Endothelial cell of umbilical vein (primary cell): ENCODE results near the gene PUS1. TPM values are rescaled to one million over a fixed set of nuclear protein-coding genes. Genes with fewer than 3 reads are reported as not detected.

ENCODE experiments used
- BruUV-seq: library from RNA; stranded (reverse); fragments of 400-500 nt; replicated peaks from 2 replicates; lab custom pipeline; 2021; lab: Mats Ljungman, UMichigan
- CTCF ChIA-PET: fragments of 300-600, 350-600 bp; sonication (Branson Sonifier 250); formaldehyde crosslinking; loops from one replicate; lab custom pipeline; 2021; ENCODE audit warnings: antibody characterized with exemption, inconsistent platforms; lab: Charles Lee
- POLR2A ChIA-PET: fragments of 300-600, 350-600 bp; sonication (Branson Sonifier 250); formaldehyde crosslinking; loops from one replicate; lab custom pipeline; 2021; ENCODE audit warnings: antibody characterized with exemption, inconsistent platforms; lab: Charles Lee
- DNase-seq: peaks from one replicate; pipeline ENCODE4 v3.0.0-alpha.2; 2011; ENCODE audit warnings: low read depth, low spot score
- FAIRE-seq: peaks from 2 replicates; lab custom pipeline; 2011; peaks lifted over from hg19 to GRCh38; lab: Jason Lieb, UNC
- H2AFZ ChIP-seq: 2 replicates; pipeline ENCODE4 v1.6.0; 2012; ENCODE audit warnings: low read depth, low read length, control low read depth, inconsistent platforms
- H3K27ac ChIP-seq: 2 replicates; pipeline ENCODE4 v1.5.1; 2011; ENCODE audit warnings: low read depth, mild to moderate bottlenecking, control low read depth, low read length, moderate library complexity; ENCODE audit not compliant: insufficient read depth
- H3K27me3 ChIP-seq, 2 experiments: 2 replicates each; pipeline versions ENCODE4 v1.6.0 to v1.6.1; 2011; ENCODE audit warnings: low read length in 2 of 2, mixed read lengths in 1 of 2; ENCODE audit not compliant: control insufficient read depth in 2 of 2, insufficient read depth in 2 of 2
- H3K36me3 ChIP-seq, 2 experiments: 2 replicates in 1 of 2; 3 replicates in 1 of 2; pipeline ENCODE4 v1.5.1; 2011; ENCODE audit warnings: low read length in 2 of 2, mild to moderate bottlenecking in 1 of 2, moderate library complexity in 1 of 2; ENCODE audit not compliant: control insufficient read depth in 2 of 2, insufficient read depth in 2 of 2; ENCODE audit errors: extremely low read depth in 1 of 2
- H3K4me1 ChIP-seq: 3 replicates; pipeline ENCODE4 v1.5.1; 2011; ENCODE audit warnings: mild to moderate bottlenecking, low read length; ENCODE audit not compliant: control insufficient read depth, insufficient read depth; ENCODE audit errors: extremely low read depth
- H3K4me2 ChIP-seq: 2 replicates; pipeline ENCODE4 v1.6.1; 2011; ENCODE audit warnings: low read length, control low read depth, mixed read lengths; ENCODE audit not compliant: insufficient read depth
- H3K4me3 ChIP-seq, 3 experiments: fragments of 200-600 bp in 1 of 3; sonication (generic), shearing (Covaris generic) in 1 of 3; replicated peaks in 1 of 3; 2 replicates each; pipeline ENCODE4 v1.5.1; 2011 to 2016; ENCODE audit warnings: control low read depth in 3 of 3, low read length in 3 of 3, mild to moderate bottlenecking in 2 of 3, inconsistent platforms in 1 of 3, low read depth in 1 of 3, moderate library complexity in 1 of 3; ENCODE audit not compliant: insufficient read depth in 1 of 3
- H3K79me2 ChIP-seq: 2 replicates; pipeline ENCODE4 v1.6.0; 2012; ENCODE audit warnings: low read length, inconsistent platforms; ENCODE audit not compliant: control insufficient read depth, insufficient read depth
- H3K9ac ChIP-seq: replicated peaks from 2 replicates; pipeline ENCODE3; 2011; ENCODE audit warnings: low read length, control low read depth; ENCODE audit not compliant: insufficient read depth; ENCODE audit errors: extremely low read depth
- H3K9me1 ChIP-seq: replicated peaks from 3 replicates; pipeline ENCODE4 v1.6.0; 2011; ENCODE audit warnings: mild to moderate bottlenecking, low read length; ENCODE audit not compliant: control insufficient read depth, insufficient read depth; ENCODE audit errors: extremely low read depth
- H3K9me3 ChIP-seq: replicated peaks from 2 replicates; pipeline ENCODE4 v1.5.1; 2012; ENCODE audit warnings: low read length, inconsistent platforms; ENCODE audit not compliant: control insufficient read depth, insufficient read depth
- H4K20me1 ChIP-seq: replicated peaks from 2 replicates; pipeline ENCODE3; 2011; ENCODE audit warnings: mild to moderate bottlenecking, low read length; ENCODE audit not compliant: control insufficient read depth, insufficient read depth; ENCODE audit errors: extremely low read depth
- GATA2 ChIP-seq: IDR thresholded peaks from 2 replicates; pipeline ENCODE4 v1.7.0; 2011; ENCODE audit warnings: low read depth, mild to moderate bottlenecking, moderate library complexity, mixed read lengths, low read length; ENCODE audit not compliant: insufficient read length, insufficient read depth
- dilution Hi-C: fragments of 300-500 bp; cut with MboI; formaldehyde crosslinking; loops from one replicate; pipeline ENCODE4 v1.15.0; 2019; ENCODE audit warnings: low sequenced_read_pairs; ENCODE audit not compliant: extremely low pct_ligation_motif_present
- intact Hi-C: fragments of 100-400 bp; cut with micrococcal nuclease; formaldehyde crosslinking; loops from one replicate; pipeline ENCODE4 v1.10.0; 2022
- polyA plus RNA-seq, 4 experiments: library from polyadenylated mRNA; depleted of rRNA in 3 of 4; stranded (reverse) in 3 of 4; unstranded in 1 of 4; fragments of >200 nt; gene quantifications; 2 replicates each; pipeline versions ENCODE4 v1.2.1 to v1.2.3, GENCODE V29; 2011 to 2012; ENCODE audit warnings: missing spikeins in 1 of 4
- small RNA-seq: library from RNA; depleted of rRNA; stranded (forward); fragments of <200 nt; gene quantifications from one replicate; pipeline ENCODE3, GENCODE V24; 2012; ENCODE audit warnings: low replicate concordance, low read depth; ENCODE audit not compliant: insufficient read depth, insufficient read length
- total RNA-seq: library from RNA; stranded (reverse); gene quantifications from 2 replicates; pipeline ENCODE4 v1.2.3, GENCODE V29; 2021

The PUS1 gene
- total and polyA plus RNA-seq, 2 donors (not counting 3 experiments of a cell fraction or from before 2014, with no cell fraction given), result 33.9 to 52.2 TPM

DNA sequence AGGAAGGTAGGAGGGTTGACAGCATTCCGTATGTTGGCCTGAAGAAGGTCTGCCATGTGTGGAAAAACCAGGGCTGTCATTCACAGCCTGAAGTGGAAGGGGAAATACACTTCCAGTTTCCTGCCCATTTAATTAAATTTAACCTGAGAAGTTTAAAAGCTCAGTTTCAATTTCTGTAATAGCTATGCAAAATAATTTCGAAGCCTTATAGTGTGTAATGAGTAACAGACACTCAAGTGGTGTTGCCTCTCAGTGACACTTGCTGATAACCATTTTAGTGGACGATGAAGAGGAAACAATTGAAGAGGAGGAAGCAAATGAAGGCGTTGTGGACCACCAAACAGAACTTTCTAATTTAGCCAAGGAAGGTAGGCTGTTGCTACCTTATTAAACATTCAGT is 65.5 kb downstream of the PUS1 start:
- POLR2A ChIA-PET, result no interaction called here
- intact Hi-C loops, result no loop called here
- H3K9me3 ChIP-seq, result no peaks in the 10 kb centered on the region

More for the DNA sequence above, 65.5 kb downstream of the PUS1 start:
- H3K9ac ChIP-seq, result no peak overlapping the region
- no peaks in the 10 kb centered on the region for H3K4me1 ChIP-seq
- no TSS peak for BruUV-seq
- H4K20me1 ChIP-seq, result no peaks in the 10 kb centered on the region
- no peaks in the 10 kb centered on the region for H3K9me1 ChIP-seq
- CTCF ChIA-PET, result no interaction called here
- no peaks in the 10 kb centered on the region for H3K27me3 ChIP-seq
- dilution Hi-C loops, result no loop called here
- no peak overlapping the region for H3K4me3 ChIP-seq
- DNase-seq, result no peak
- FAIRE-seq, result no peak
- H2AFZ ChIP-seq, result no peak overlapping the region
- no peak for TF ChIP-seq GATA2
- no peak overlapping the region for H3K27ac ChIP-seq
- H3K4me2 ChIP-seq, result no peak overlapping the region
- no peaks in the 10 kb centered on the region for H3K79me2 ChIP-seq
- peaks cover 12 to 36% of the 10 kb centered on the region in 2 experiments for H3K36me3 ChIP-seq

Small RNA genes within 50 kb of the gene (small RNA-seq; reads per million reads assigned to genes)
- not detected for gene AC131009.3

Other genes starting within 250 kb of the PUS1 start
- gene SFSWAP, start 218.2 kb upstream of the PUS1 start, total RNA-seq, result 53.1 and 53.3 TPM in 2 replicates
- gene SFSWAP, start 218.2 kb upstream of the PUS1 start, polyA plus RNA-seq, result 38.1 and 49.4 TPM in 2 replicates
- gene MMP17, start 100.9 kb upstream of the PUS1 start, total RNA-seq, result 10.7 and 10.8 TPM in 2 replicates
- gene MMP17, start 100.9 kb upstream of the PUS1 start, polyA plus RNA-seq, result 2.7 and 3.6 TPM in 2 replicates
- gene ULK1, start 34.7 kb upstream of the PUS1 start, total RNA-seq, result 37.8 and 38.2 TPM in 2 replicates
- 14.4 and 17.8 TPM in 2 replicates for gene ULK1, start 34.7 kb upstream of the PUS1 start, polyA plus RNA-seq
- gene EP400, start 20.7 kb downstream of the PUS1 start, total RNA-seq, result 57.3 and 57.7 TPM in 2 replicates
- 7.5 and 9.0 TPM in 2 replicates for gene EP400, start 20.7 kb downstream of the PUS1 start, polyA plus RNA-seq
- 23.5 and 27.2 TPM in 2 replicates for gene DDX51, start 215.0 kb downstream of the PUS1 start, total RNA-seq
- 10.9 and 11.4 TPM in 2 replicates for gene DDX51, start 215.0 kb downstream of the PUS1 start, polyA plus RNA-seq
- gene NOC4L, start 215.2 kb downstream of the PUS1 start, total RNA-seq, result 28.0 and 29.4 TPM in 2 replicates
- gene NOC4L, start 215.2 kb downstream of the PUS1 start, polyA plus RNA-seq, result 19.4 and 20.7 TPM in 2 replicates